Activated T-cell treated with anti-CD3 and anti-CD28 coated beads, Interleukin-2, amount 50 U/mL, for 1 hour (primary cell): ENCODE results near the gene ADSS1.
A peak's percentile ranks its signal among the peaks of the same experiment; 100 is the strongest.

Experiments used
- DNase-seq: peaks from one replicate; pipeline ENCODE4 v3.0.0-alpha.2; 2020

Gene ADSS1

GRCh38 chr14:104723651-104724406 lies at the start of gene ADSS1:
ADSS1 (plus strand) TSS chr14:104724229; CDS start chr14:104724271, 42 bp downstream.
- DNase-seq: peak; percentile 75

DNA sequence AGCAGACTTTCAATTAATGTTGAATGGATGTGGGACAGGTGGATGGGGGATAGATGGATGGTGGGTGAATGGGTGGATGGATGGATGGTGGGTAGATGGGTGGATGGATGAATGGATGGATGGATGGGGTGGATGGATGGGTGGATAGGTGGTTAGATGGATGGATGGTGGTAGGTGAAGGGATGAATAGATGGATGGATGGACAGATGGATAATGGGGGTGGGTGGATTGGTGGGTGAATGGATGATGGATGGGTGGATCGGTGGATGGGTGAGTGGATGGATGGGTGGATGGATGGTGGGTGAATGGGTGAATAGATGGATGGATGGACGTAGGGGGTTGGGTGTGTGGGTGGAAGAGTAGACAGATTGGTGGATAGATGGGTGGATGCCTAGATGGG lies 48.6 kb upstream of the ADSS1 start:
- DNase-seq: no peak

- DNase-seq: peak; percentile 14
Measured at GRCh38 chr14:104676130-104676693, 47.8 kb upstream of the ADSS1 start.

GRCh38 chr14:104676694-104677511 lies 47.1 kb upstream of the ADSS1 start:
- DNase-seq: peak; percentile 14

DNA sequence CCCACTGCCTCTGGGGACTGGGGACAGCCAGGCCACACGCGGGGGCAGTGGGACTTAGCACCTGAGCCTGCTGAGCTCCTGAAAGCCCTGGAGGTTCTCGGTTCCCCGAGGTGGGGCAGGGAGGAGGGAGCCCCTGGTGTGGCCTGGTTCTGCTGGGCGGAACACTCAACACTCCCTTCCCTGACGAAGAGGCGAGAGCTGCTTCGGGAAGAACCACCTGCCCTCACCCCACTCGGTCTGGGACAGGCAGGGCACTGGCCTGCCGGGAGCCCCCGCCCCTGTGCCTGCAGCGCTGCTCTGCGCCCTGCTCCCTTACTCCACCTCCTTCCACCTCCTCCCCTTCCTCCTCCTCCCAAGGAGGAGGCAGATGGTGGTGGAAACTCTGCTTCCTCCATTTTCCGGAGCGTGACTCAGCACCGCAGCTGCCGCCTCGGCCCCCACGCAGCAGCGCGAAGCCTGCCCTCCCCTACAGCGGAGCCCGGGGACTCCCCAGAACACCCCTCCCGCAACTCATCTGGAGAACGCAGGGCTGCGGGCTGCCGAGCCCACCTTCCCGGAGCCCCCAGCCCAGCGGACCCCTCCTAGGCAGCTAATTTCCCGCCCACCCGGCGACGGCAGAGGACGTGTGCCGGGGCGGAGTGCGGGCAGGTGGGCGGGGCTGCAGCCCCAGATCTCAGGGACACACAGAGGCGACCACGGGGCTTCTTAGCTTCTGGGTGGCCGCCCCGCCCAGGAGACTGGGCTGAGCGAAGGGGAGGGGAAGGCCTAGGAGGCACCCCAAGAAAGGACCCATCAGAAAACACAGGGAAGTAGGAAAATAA lies 46.3 kb upstream of the ADSS1 start:
- peak; percentile 76 for DNase-seq

- DNase-seq: no peak
Measured at GRCh38 chr14:104678346-104678745, 45.7 kb upstream of the ADSS1 start.

- DNase-seq: no peak
Measured at GRCh38 chr14:104678901-104679705, 44.9 kb upstream of the ADSS1 start.

GRCh38 chr14:104680056-104680805 lies 43.8 kb upstream of the ADSS1 start:
- DNase-seq: no peak

DNA sequence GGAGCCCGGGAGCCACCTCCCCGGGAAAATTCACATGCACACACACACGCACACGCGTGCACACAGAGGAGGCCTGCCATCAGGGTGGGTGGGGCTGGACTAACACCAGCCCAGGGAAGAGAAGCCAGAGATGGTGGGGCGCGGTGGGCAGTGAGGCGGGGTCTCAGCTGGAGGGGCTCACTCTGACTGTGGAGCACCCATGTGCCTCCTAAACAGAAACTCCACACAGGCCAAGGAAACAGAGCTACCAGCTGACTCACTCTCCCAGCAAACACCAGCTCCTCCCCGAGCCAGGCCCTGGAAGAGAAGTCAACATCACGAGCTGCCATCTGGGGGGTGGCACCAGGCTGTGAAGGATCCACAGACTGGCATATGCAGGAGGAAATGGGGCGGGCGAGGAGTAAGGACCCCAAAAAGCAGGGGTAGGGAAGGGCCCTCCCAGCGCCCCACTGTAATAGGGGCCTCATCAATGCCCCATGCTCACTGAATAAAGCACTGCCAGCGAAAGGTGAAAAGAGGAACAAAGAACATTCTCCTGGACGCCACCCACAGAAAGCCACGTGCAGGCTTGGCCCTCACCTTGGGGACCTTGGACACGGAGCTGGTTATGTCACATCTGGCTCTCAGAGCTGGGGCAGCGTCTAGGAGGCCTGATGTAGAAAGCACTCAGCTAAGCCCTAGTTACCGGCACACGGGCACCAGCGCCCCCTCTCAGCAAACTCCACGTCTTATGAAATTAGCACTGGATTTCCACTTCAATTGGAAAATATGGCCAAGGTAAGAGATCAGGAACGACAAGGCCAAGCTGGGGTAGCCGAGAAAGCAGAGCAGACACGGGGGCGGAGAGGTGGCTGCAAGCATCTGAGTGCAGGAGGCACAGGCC lies 43.0 kb upstream of the ADSS1 start:
- no peak for DNase-seq

- DNase-seq: no peak
Measured at GRCh38 chr14:104681689-104682074, 42.3 kb upstream of the ADSS1 start.

GRCh38 chr14:104682107-104682593 lies 41.9 kb upstream of the ADSS1 start:
- DNase-seq: no peak

GRCh38 chr14:104683653-104684448 lies 40.2 kb upstream of the ADSS1 start:
- DNase-seq: no peak

DNA sequence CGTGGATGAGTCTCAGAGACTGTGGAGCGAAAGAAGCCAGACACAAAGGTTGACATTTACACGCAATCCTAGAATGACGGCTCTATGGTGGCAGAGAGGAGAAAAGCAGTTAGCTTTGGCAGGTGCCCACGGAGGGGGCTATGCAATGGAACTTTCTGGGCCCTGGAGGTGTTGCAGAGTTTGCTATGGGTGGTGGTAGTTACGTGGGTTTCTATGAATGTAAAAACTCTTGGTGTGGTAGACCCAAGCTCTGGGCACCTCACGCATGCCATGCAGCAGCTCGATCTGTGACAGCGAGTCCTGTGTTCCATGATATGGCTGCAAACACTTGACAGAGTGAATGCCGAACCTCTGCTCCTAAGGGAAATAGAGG lies 39.6 kb upstream of the ADSS1 start:
- no peak for DNase-seq

- no peak for DNase-seq
Measured at GRCh38 chr14:104685216-104685997, 38.6 kb upstream of the ADSS1 start.

DNA sequence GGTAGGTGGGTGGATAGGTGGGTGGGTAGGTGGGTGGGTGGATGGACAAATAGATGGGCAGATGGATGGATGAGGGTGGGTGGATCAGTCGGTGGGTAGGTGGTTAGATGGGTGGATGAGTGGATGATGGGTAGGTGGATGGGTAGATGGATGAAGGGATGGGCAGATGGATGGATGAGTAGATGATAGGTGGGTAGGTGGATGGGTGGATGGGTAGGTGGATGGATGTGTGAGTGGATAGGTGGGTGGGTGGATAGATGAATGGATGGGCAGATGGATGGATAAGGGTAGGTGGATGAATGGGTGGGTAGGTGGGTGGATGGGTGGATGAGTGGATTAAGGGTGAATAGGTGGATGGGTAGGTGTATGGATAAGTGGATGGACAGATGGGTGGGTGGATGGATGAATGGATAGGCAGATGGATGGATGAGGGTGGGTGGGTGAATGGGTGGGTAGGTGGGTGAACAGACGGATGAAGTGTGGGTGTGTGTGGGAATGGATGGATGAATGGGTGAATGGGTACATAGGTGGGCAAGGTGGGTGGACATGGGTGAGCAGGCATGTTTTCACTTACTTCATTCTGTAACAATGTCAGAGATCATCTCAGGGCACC lies 37.9 kb upstream of the ADSS1 start:
- no peak for DNase-seq

DNA sequence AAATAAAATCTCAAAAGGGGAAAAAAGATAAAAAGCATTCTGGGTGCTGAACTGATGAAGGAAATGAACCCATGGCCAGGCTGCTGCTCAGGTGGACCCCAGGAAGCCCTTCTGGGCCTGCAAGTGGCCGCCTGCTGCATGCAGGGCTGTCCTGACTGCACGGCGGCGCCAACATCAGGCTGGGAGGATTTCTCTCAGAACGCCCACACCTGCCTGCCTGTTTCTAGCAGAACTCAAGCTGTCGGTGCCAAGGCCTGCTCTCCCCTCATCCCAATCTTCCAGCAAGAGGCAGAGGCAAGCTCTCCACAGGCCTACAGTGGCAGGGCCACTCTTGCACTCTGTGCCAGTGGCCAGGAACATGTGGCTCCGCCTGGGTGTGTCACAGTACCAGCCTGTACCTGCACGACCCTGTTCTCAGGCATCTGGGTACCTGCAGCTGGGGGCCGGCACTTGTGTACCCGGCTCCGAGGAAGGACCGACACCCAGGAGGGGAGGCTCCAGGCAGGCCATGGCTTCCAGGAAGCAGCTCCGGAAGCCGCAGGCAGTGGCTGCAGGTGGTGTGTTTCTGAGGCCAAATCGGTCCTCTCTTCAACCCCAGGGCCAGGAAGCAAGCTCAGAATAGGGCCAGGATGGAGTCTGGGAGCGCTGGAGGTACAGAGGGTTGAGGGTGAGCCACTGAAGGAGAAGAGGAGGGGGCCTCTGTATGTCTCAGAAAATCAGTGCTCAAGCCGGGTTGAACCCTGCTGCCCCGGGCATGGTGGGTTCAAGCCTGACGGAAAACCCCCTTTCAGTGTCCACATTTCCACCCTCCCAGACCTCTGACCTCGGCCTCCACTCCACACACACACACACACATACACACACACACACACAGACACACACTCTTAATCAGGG lies 37.2 kb upstream of the ADSS1 start:
- DNase-seq: no peak
